SK-N-DZ (cell line): ENCODE data around the gene NDUFA12.

Experiments
- DNase-seq: peaks from one replicate; pipeline ENCODE4 v3.0.0-alpha.2; 2015; ENCODE audit warnings: low spot score

NDUFA12 gene

GRCh38 chr12:94940771-94941170 lies 62.7 kb downstream of the NDUFA12 start:
- DNase-seq = no peak

- DNase-seq = no peak
These were observed 64.9 kb downstream of the NDUFA12 start for GRCh38 chr12:94938583-94938982.

- no peak for DNase-seq
These were observed 72.7 kb downstream of the NDUFA12 start for GRCh38 chr12:94930772-94931171.

- DNase-seq = no peak
These were observed 73.3 kb downstream of the NDUFA12 start for GRCh38 chr12:94930216-94930654.

GRCh38 chr12:94929780-94930179 lies 73.7 kb downstream of the NDUFA12 start:
- DNase-seq = no peak

- no peak for DNase-seq
These were observed 77.8 kb downstream of the NDUFA12 start for GRCh38 chr12:94925729-94926128.

GRCh38 chr12:94925206-94925605 lies 78.3 kb downstream of the NDUFA12 start:
- DNase-seq = no peak

GRCh38 chr12:94922561-94922960 lies 80.9 kb downstream of the NDUFA12 start:
- no peak for DNase-seq
